Renal cortical epithelial cell (primary cell): ENCODE data around the gene LEPROT. TPM values are rescaled to one million over a fixed set of nuclear protein-coding genes. Genes with fewer than 3 reads are reported as not detected.
"Not testable (repeated sequence)": the region's sequence is repeated elsewhere in the genome, so short reads cannot be mapped to it uniquely, and the experiment has no call there.

ENCODE experiments used
- DNase-seq: peaks from one replicate; pipeline ENCODE4 v3.0.0-alpha.2; 2011; ENCODE audit warnings: low read depth
- total RNA-seq: library from RNA; depleted of rRNA; stranded (reverse); fragments of >200 nt; gene quantifications from 2 replicates; pipeline ENCODE4 v1.2.3, GENCODE V29; 2014

LEPROT gene
- 111 and 217 TPM in 2 replicates for total RNA-seq

- DNase-seq, result no peak
These were observed at the start of gene LEPROT, which contains the start of gene LEPR for GRCh38 chr1:65420590-65421350. Gene LEPROT, plus strand, starts transcription at chr1:65420668. Its CDS starts 57 bp downstream, at chr1:65420725. Gene LEPR, plus strand, starts transcription at chr1:65420668. Its CDS starts 144,898 bp downstream, at chr1:65565566.

GRCh38 chr1:65371544-65371943 is 48.9 kb upstream of the LEPROT start:
- DNase-seq, result no peak

- DNase-seq, result peak; percentile 43
These were observed 47.9 kb upstream of the LEPROT start for GRCh38 chr1:65372557-65372956.

GRCh38 chr1:65377496-65378246 is 42.8 kb upstream of the LEPROT start:
- DNase-seq, result no peak

GRCh38 chr1:65378247-65378946 is 42.1 kb upstream of the LEPROT start:
- DNase-seq, result no peak

GRCh38 chr1:65384426-65384825 is 36.0 kb upstream of the LEPROT start:
- not testable (repeated sequence) for DNase-seq

GRCh38 chr1:65386439-65386838 is 34.0 kb upstream of the LEPROT start:
- DNase-seq, result no peak

GRCh38 chr1:65387821-65388220 is 32.6 kb upstream of the LEPROT start:
- DNase-seq, result peak; percentile 46

- no peak for DNase-seq
These were observed 31.4 kb upstream of the LEPROT start for GRCh38 chr1:65388908-65389695.

- DNase-seq, result no peak
These were observed 28.0 kb upstream of the LEPROT start for GRCh38 chr1:65392497-65392896.

- DNase-seq, result peak; percentile 67
These were observed 27.1 kb upstream of the LEPROT start for GRCh38 chr1:65393347-65393746.

- DNase-seq, result no peak
These were observed 26.5 kb upstream of the LEPROT start for GRCh38 chr1:65393928-65394327.

- peak; percentile 89 for DNase-seq
These were observed 24.4 kb upstream of the LEPROT start for GRCh38 chr1:65395887-65396612.

- no peak for DNase-seq
These were observed 22.4 kb upstream of the LEPROT start for GRCh38 chr1:65398083-65398482.

- no peak for DNase-seq
These were observed 21.5 kb upstream of the LEPROT start for GRCh38 chr1:65399003-65399402.

GRCh38 chr1:65401612-65402011 is 18.9 kb upstream of the LEPROT start:
- DNase-seq, result peak; percentile 77

- DNase-seq, result no peak
These were observed 15.5 kb upstream of the LEPROT start for GRCh38 chr1:65404941-65405340.

GRCh38 chr1:65407877-65408276 is 12.6 kb upstream of the LEPROT start:
- DNase-seq, result peak; percentile 89

- DNase-seq, result no peak
These were observed 11.2 kb upstream of the LEPROT start for GRCh38 chr1:65409314-65409713.

- DNase-seq, result no peak
These were observed 10.6 kb upstream of the LEPROT start for GRCh38 chr1:65409816-65410326.
